ENCODE data around the gene SLAMF1.
"Not testable (repeated sequence)": the region's sequence is repeated elsewhere in the genome, so short reads cannot be mapped to it uniquely, and the experiment has no call there.

SLAMF1 gene

DNA sequence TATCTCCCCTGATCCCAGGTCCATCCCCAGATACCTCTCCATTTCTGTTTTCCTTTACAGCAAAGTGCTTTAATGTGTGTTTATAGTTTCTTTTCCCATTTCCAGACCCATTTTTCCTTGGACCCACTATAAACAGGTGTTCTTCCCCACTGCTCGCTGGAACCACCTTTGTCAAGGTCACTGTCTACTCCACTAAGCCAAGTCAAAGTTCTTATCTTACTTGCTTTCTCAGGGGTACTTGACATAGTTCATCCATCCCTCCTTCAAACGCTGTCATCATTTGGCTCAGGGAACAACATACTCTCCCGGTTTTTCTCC lies 8.3 kb downstream of the SLAMF1 start:
- DNase-seq: no peak

DNA sequence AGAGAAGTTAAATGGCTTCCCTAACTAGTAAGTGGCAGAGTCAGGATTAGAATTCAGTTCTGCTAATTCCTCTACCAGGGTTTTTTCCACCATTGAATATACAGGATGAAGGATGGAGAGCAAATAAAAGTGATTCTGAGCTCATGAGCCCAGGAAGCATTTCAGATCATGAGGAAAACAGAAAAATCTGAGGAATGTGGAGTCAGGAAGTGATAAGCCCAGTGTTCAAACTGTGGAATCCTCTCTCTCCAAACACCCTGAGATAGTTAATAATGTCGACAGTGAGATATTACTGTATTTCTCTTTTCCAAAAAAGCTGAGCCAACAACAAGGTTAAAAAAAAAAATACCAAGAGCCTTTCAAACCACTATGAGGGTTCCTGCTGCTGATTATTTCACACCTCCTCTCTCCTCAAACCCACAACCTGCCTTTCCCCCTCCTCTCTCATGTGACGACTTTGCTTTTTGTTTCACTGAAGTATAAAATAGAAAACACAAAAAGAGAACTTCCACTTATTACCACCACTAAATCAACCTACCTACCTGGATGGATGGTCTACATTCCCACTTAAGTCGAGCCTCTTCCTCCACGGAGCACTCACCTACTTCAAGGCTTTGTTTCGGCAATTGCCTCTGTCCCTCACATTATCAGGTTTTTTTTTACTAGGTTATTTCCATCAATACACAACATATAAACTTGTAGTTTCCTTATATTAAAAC lies 8.9 kb downstream of the SLAMF1 start:
- peak; percentile 53 for DNase-seq

DNA sequence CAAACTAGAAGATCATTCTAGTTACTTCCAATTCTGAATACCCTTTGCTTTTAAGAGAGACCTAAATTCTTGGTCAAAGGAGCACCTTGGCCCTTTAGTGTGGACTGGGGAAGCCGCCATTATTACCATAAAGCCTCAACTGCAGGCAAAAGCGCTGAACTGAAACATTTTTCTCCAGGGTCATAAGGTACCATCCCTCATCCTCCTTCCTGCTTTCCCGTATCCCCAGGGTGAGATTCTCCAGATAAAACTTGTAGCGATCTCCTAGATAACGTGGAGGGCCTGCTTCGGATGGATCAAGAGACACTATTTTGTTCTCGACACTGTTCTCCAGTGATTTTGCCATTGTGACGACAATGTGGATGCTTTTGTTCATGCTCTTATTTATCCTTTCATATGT lies 9.8 kb downstream of the SLAMF1 start:
- no peak for DNase-seq

DNA sequence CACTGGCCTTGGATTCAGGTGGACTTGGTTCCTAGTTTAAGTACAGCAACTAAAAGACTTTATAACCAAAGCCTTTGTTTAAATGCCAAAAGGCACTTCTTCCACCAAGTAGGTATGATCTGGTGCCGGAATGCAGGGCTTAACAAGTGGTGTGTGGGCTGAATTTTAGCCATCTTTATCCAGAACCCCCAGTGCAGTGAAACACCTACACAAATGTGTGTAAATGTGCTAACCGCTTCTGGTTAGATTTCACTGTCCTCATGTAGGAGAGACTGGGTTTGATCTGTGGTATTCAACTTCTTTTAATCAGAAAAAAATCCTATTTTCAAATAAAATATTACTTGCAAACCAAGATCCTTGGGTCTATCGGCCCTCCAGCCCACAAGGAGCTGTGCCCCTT lies 10.3 kb downstream of the SLAMF1 start:
- DNase-seq: no peak

DNA sequence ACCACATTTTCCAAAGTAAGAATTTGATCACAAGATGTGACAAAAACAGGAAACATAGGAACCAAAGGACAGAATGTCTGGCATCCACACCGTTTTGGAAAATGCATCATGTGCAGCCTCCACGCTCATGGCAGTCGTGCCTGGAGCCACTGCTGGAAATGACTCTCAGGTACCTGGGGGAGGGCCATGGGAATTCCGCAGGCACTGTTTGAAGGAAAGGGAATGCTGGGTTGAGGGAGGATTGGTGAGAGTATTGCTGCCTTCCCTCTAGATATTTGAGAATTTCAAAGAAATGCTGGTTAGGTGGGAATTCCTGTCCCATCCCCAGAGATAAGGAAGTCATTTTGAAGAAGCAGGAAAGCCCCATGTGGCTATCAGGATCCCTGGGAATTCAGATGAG lies 10.8 kb downstream of the SLAMF1 start:
- DNase-seq: no peak

DNA sequence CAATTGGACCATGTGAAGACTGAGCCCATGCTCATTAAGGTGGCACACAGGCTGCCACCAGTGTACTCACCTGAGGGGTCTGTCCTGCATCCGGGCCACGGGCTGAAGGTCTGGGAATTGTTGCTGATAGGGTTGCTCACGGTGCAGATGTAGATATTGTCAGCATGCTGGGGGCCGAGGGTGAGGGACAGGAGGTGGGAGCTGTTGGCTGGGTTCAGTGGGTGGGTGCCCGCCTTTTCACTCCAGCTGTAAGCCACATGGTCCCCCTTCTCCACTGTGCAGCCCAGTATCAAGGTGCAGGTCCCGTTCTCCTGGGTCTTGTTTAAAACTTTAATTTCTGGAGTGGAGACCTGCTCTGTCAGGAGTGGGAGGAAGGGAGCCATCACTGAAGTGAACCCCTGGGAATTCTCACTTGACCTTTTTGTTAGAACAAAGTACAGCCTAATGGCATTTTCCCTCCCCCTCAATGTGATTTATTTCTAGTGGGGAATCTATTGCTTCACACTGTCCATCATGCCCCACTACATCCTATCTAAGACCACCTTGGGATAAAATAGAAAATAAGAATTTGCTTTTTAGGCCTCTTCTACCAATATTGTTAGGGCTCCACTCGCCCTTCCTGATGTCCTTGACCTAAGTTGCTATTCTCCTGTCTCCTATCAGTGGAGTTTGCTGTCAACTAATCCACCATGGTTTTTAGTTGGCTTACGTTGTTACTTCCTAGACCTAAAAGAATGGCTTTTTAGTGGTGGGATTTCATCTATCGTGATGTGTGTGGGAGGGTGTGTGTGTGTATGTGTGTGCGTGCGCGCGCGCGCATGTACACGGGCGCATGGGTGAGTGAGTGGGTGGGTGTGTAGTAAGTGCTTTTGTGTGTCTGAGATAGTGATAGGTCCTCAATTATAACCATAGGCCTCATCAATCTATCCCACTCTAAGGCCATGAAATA lies 12.0 kb downstream of the SLAMF1 start:
- no peak for DNase-seq

DNA sequence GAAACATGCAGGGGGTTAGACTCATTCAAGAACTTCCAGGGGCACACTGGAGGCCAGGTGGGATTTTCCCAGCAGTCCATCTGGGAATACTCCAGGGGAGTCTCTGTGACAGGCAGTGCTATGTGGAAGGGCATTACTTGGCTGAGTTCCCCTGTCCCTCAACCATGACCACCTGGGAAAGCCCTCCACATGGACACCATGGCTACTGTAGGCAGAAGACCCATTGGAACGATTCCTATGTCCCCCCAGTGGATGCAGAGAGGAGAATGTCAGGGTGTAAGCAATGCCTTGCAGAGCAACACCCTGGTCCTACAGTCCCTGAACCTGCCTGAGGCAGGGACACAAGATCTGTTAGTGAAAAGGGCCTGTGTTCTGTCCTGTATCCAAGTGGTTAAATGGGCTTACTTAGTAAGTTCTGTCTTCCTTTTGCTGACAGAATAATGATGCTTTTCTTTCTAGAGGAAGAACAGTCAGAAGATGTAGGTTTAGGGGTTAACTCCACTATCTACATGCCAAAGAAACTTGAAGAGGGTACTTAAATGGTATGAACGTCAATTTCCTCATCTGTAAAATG lies 13.4 kb downstream of the SLAMF1 start:
- DNase-seq: no peak

DNA sequence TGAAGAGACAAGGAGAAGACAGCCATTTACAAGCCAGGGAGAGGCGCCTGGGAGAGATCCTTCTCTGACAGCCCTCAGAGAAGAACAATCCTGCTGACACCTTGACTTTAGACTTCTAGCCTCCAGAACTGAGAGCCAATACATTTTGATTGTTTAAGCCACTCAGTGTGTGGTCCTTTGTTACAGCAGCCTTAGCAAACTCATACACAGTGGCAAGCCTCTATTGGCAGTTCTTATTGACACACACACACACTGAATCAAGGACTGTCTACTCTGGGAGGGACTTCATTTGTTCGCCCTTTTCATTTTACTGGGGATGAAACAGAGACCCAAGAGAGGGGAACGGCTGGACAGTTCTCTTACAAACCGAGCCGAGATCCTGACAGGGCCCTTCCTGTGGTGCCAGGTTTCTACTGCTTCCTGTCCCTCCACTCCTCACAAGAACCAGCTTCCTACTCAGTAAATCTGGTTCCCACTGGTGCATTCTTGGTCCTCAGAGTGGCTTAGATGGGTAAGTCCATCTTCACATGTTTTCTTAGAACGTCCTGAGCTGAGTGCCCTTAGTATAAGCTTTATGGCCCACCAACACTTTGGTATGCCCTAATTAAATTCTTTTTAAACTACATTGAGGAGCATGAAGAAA lies 14.7 kb downstream of the SLAMF1 start:
- no peak for DNase-seq

DNA sequence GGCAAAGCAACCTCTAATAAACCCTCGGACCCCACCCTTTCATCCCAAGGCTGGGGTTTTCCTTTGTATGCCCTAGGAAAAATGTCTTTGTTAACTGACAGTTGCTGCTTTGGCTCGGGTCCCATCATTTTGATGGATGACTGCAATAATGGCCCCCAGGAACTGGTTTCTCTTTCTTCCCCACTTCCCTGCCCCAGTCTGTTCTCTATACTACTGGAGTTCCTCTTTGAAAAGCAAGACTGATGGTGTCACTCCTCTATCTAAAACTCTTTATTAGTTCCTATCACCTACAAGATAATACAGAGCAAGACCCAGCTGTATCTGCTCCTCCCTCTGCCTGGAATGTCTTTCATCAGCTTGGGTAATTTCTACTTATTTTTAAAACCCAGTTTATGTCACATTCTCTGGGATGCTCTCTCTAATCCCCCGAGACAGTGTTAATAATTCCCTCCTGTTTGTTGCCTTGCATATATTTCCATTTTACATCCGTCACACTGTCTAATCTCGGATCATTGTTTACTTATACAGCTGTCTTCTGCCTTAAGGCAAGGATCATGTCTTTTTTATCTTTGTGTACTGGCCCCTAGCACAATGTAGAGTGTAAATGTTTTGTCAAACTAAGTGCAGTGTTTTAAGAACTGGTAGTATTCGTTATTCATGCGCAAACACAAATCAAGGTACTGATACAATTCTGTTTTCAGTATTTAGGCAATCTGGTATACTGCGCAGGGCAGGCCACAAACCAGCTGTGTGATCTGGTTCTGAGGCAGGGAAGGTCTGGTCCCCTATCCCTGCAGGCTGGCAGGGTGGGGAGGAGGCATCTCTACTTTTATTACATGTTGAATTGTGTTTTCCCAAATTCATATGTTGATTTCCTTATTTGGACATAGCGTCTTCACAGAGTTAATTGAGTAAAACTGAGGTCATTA lies 16.1 kb downstream of the SLAMF1 start:
- no peak for DNase-seq

DNA sequence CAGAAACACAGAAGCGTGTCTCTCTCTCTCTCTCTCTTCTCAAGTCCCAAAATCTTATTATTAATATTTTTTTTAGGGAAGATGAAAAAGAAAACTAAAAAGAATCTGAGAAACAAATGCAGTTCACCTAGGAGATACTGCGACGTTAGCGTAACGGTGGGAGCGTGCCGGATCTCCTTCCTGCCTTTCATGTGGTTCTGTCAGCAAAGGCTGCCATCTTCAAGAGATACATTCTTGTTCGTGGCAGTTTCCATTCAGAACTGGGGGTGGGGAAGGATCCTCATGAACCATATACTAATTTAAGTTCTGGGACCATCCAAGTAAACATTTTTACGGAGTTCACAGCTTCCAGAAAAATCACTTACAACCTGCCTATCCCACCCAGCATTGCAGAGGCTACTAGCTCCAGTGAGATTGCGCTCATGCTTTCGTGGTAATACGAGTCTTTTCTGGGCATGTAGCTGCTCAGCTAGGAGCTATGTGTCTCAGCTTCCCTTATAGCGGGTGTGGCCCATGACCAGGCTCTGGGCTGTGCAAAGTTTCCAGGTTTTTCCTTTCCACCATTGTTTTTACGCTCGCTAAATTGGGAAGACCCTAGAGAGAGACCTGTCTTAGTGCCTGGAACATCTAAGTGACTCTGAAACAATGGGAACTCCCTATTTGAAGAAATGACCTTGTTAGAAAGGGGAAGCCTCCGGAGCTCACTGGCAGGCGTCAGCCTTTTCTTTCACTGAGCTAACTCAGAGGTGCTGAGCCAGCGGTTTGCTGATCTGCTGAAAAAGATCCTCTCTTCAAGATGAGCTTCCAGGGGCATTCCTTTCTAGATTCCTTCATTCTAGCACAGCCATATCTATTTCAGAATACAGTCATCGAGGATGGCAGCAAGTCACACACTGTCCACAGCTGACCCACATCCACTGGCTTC lies 17.3 kb downstream of the SLAMF1 start:
- no peak for DNase-seq

DNA sequence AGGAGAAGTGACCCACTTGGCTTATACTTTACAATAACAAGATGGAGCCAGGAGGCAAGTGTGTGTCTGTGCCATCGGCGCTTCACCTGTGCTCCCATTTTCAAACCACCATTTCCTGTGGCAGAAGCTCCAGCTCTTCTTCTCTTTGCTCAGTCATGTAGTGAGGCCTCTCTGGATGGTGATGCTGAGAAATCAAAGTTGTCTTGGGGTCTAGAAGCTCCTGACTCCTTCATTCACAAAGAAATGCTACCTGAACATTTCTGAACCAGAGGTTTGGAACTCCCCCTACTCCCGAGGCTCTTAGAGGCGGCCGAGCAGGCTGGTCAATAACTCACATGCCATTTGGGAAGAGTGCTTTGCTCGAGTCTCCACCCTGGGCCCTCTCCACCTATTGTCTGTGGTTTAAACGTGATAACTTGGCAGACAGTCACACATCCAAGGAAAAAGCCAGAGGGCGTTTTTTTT lies 18.0 kb downstream of the SLAMF1 start:
- no peak for DNase-seq

DNA sequence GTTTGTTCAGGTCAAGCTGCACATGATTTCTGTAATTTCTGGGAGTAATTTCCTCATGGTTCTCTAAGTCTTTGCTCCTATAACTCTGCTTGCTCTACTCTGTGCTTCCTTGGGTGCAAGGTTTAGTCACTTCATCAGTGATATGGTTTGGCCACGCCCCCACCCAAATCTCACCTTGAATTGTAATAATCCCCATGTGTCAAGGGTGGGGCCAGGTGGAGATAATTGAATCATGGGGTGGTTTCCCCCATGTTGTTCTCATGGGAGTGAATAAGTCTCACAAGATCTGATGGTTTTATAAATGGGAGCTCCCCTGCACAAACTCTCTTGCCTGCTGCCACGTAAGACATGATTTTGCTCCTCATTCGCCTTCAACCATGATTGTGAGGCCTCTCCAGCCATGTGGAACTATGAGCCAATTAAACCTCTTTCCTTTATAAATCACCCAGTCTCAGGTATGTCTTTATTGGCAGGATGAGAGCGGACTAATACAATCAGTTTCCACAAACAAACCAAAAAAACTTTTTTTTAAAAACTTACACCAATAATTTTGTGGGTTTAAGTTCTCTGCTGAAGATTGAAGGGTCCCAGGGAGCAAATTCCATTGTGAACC lies 19.1 kb downstream of the SLAMF1 start:
- DNase-seq: not testable (repeated sequence)

DNA sequence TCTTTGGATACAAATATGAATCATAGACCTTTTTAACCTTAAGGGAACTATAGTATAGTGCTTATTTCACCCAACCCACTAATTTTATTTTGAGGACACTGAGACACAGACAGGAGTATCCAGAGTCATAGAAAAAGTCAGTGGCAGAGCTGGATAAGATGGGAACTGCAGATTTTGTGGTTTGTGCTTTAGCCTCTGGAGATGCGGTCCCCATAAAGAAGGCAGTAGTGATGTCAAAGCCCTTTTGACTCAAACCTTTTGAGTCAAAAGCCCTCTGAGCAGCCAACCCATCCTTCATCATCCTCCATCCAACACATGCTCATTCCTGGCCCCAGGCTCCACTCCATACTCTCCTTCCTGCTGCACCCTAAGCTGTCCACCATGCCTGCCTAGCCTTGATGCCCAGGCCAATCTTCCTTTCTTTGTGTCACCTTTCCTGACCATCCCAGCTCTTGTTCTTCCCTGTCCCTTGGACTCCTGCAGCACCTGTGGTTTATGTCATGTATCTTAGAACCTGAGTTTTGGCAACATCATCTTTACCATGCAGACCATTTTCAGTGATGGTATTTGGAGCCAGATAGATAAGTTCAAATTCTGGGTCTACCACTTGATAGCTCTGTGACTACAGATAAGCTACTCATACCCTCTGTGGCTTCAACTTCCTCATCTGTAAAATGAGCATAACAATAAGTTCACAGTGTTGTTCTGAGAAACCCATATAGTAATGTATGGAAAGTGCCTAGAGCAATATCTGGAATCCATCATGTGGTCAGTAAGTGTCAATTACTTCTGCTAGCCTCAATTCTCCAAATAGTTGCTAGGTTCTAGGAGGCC lies 20.1 kb downstream of the SLAMF1 start:
- no peak for DNase-seq

DNA sequence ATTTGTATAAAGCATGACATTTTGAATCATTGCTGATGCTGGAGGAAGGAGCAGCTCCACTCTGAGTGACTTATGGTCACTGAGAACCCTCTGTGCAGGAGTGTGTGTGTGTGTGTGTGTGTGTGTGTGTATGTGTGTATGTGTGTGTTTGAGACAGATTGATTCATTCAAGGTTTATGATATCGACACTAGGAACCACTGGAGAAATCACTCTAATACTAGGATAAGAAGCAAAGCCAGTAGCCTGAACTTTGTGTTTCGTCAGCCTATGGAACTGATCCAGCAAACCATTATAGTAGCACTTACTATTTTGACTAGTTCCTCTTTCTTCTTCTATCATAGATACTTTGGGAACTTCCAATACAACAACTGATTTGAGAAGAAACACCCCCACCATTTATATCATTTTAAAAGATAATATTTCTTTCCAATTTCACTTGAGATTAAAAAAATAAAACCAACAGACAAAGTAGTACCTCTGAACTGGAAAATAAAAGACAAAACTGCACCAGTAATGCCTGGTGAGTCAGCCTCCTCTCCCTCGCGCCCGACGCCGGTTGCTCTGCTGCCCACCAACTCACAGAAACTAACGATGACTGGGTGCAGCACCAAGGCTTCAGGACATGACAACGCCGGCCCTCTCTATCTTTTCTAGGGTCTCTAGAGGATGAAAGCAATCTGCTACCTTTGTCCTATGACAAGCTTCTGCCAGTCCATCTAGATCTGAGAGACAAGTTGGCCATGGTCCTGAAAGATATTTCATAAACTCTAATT lies 20.9 kb downstream of the SLAMF1 start:
- DNase-seq: no peak

DNA sequence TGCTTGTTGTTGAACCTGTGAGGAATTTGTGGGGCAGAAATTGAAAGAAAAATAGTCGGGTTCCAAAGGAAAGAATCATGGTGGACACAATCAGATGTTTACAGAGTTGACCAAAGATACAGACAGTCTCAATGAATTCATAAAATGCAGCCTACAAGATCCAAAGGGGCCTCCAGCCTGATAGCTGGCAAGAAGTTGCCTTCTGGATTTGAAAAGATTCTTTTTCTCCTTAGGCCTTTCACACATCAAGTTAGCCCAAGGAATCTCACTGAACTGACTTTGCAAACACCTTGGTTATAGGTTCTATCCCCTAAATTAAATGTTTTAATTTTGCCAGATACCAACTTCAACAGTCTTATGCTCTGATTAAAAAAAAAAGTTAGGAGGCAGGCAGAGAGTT lies 21.5 kb downstream of the SLAMF1 start:
- no peak for DNase-seq

DNA sequence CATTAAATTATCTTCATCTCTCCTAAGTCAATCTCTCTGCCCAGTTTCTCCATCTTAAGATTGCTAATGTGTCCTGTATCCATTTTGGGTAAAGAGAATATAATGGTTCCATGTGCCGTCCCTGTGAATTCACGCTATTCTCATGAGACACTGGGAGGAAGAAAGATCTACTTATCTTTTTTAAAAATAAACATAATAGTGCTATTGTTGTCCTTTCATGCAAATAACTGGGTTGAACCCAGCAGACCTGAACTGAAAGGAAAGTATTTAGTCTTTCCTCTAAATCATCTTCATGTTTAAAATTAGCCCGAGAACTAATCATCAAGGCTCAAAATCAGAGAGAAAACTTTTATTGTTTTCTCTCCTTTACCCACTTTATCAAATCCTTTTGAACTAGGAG lies 22.4 kb downstream of the SLAMF1 start:
- no peak for DNase-seq

DNA sequence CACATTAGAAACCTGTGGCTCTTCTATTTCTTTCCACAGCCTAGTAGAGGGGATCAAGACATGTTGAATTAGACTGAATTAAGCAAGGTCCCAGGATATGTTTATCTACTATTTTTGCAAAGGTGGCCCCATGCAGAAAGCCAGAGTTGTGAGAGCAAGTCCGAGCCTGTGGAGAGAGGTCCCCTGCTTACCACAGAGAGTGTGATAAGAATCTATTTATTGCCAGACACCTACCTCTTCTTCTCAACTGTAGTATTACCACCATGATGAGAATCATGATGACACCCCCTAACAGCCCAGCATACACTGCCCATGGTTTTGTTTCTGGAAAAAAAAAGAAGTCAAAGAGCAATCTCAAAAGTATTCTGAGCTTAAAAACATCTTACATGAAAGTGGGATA lies 23.0 kb downstream of the SLAMF1 start:
- DNase-seq: no peak

DNA sequence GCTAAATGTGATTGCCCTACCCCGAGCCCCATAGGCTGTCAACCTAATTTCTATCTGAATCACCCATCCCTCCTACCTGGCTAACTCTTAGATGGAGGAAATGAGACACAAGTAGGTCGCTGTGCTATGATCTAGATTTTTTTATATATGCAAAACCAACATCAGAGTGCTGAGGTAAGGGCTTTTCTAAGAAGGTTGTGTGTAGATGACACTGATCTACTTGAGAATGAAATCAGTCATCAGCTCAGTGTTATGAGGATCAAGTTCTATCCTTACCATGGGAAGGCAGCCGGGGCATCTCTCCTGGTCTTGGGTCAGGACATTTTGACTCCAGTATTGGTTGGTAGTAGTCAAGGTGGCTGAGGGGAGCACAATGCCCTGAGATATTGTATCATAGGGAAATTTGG lies 23.6 kb downstream of the SLAMF1 start:
- no peak for DNase-seq

Measured in EL (cell line).